CD14-positive monocyte (primary cell): ENCODE data around the gene LRRC8C. TPM values are rescaled to one million over a fixed set of nuclear protein-coding genes. Genes with fewer than 3 reads are reported as not detected.

Source experiments
- DNase-seq, 3 donors: peaks; one replicate each; pipeline ENCODE4 v3.0.0-alpha.2; 2011 to 2022
- H2AFZ ChIP-seq: 2 replicates; pipeline ENCODE4 v1.6.0; 2012; ENCODE audit warnings: mild to moderate bottlenecking, low read depth, low read length, inconsistent platforms; ENCODE audit not compliant: insufficient read depth, poor library complexity, severe bottlenecking
- H3K27ac ChIP-seq, 2 donors: 1 replicate in 1 of 2; 2 replicates in 1 of 2; pipeline ENCODE4 v1.5.1; 2012 to 2013; ENCODE audit warnings: low read length in 2 of 2, control low read depth in 1 of 2, inconsistent platforms in 1 of 2, low read depth in 1 of 2, mild to moderate bottlenecking in 1 of 2
- H3K27me3 ChIP-seq, 2 donors: one replicate each; pipeline versions ENCODE4 v1.6.0 to v1.6.1; 2011 to 2013; ENCODE audit warnings: low read length in 2 of 2; ENCODE audit not compliant: control insufficient read depth in 2 of 2, insufficient read depth in 2 of 2
- H3K36me3 ChIP-seq, 2 donors: replicated peaks in 1 of 2; 1 replicate in 1 of 2; 2 replicates in 1 of 2; pipeline versions ENCODE4 v1.5.1 to v1.6.1; 2012 to 2013; ENCODE audit warnings: low read length in 2 of 2, control low read depth in 1 of 2, inconsistent platforms in 1 of 2, mild to moderate bottlenecking in 1 of 2; ENCODE audit not compliant: insufficient read depth in 2 of 2, control insufficient read depth in 1 of 2
- H3K4me1 ChIP-seq, 2 donors: 1 replicate in 1 of 2; 2 replicates in 1 of 2; pipeline versions ENCODE4 v1.5.1 to v1.6.1; 2012 to 2013; ENCODE audit warnings: low read length in 2 of 2, control low read depth in 1 of 2, inconsistent platforms in 1 of 2, mild to moderate bottlenecking in 1 of 2, moderate library complexity in 1 of 2; ENCODE audit not compliant: insufficient read depth in 2 of 2, control insufficient read depth in 1 of 2
- H3K4me2 ChIP-seq: replicated peaks from 2 replicates; pipeline ENCODE3; 2012; ENCODE audit warnings: low read length, moderate library complexity, mild to moderate bottlenecking; ENCODE audit not compliant: poor library complexity, severe bottlenecking; ENCODE audit errors: extremely low read depth
- H3K4me3 ChIP-seq, 3 experiments: fragments of 200-600 bp in 1 of 3; sonication (generic) in 1 of 3; replicated peaks in 1 of 3; 1 replicate in 2 of 3; 2 replicates in 1 of 3; pipeline ENCODE4 v1.5.1; 2011 to 2013; ENCODE audit warnings: low read length in 3 of 3, mild to moderate bottlenecking in 3 of 3, control low read depth in 2 of 3, low read depth in 2 of 3, inconsistent platforms in 1 of 3, moderate library complexity in 1 of 3
- H3K79me2 ChIP-seq: 2 replicates; pipeline ENCODE4 v1.6.0; 2012; ENCODE audit warnings: mild to moderate bottlenecking, control low read depth, inconsistent platforms, low read length, moderate library complexity; ENCODE audit not compliant: insufficient read depth
- H3K9ac ChIP-seq: 2 replicates; pipeline ENCODE4 v1.6.0; 2017; ENCODE audit warnings: low read length, mild to moderate bottlenecking; ENCODE audit not compliant: insufficient read depth, poor library complexity, severe bottlenecking
- H3K9me3 ChIP-seq, 2 donors: replicated peaks in 1 of 2; 1 replicate in 1 of 2; 2 replicates in 1 of 2; pipeline versions ENCODE4 v1.5.1 to v1.6.1; 2012 to 2013; ENCODE audit warnings: low read length in 2 of 2, control low read depth in 1 of 2; ENCODE audit not compliant: control insufficient read depth in 1 of 2, insufficient read depth in 1 of 2
- H4K20me1 ChIP-seq: 2 replicates; pipeline ENCODE4 v1.6.0; 2012; ENCODE audit warnings: mild to moderate bottlenecking, low read length, control low read depth, moderate library complexity; ENCODE audit not compliant: insufficient read depth
- H3K27ac Mint-ChIP-seq, 7 donors: one replicate each; pipeline ENCODE4 v1.8.0; 2020; ENCODE audit warnings: mild to moderate bottlenecking in 7 of 7, mixed read lengths in 7 of 7, moderate library complexity in 6 of 7, inconsistent platforms in 2 of 7
- H3K27me3 Mint-ChIP-seq, 3 donors: one replicate each; pipeline ENCODE4 v1.8.0; 2021 to 2022; ENCODE audit warnings: low read depth in 3 of 3, mild to moderate bottlenecking in 3 of 3, mixed read lengths in 3 of 3, moderate library complexity in 3 of 3, inconsistent platforms in 1 of 3
- H3K36me3 Mint-ChIP-seq, 2 donors: one replicate each; pipeline ENCODE4 v1.8.0; 2020; ENCODE audit warnings: mixed read lengths in 2 of 2, inconsistent platforms in 1 of 2, mild to moderate bottlenecking in 1 of 2
- H3K4me1 Mint-ChIP-seq: one replicate; pipeline ENCODE4 v1.8.0; 2020; ENCODE audit warnings: mild to moderate bottlenecking, mixed read lengths
- H3K4me3 Mint-ChIP-seq, 2 donors: one replicate each; pipeline ENCODE4 v1.8.0; 2020; ENCODE audit warnings: mild to moderate bottlenecking in 2 of 2, mixed read lengths in 2 of 2, moderate library complexity in 1 of 2
- H3K9me3 Mint-ChIP-seq, 7 donors: one replicate each; pipeline ENCODE4 v1.8.0; 2020 to 2022; ENCODE audit warnings: mixed read lengths in 7 of 7, mild to moderate bottlenecking in 6 of 7, moderate library complexity in 6 of 7, inconsistent platforms in 2 of 7
- CTCF ChIP-seq: fragments of 200-600 bp; IDR thresholded peaks from one replicate; pipeline ENCODE4 v1.8.0; 2022; ENCODE audit warnings: antibody characterized with exemption, mild to moderate bottlenecking
- WGBS: methylation state at CpG from one replicate; pipeline ENCODE4 v1.1.5; 2013; ENCODE audit warnings: missing lambda C conversion rate; ENCODE audit not compliant: insufficient coverage; 5-methylcytosine and 5-hydroxymethylcytosine counted together
- intact Hi-C, 2 donors: fragments of 100-400 bp; cut with micrococcal nuclease; formaldehyde crosslinking; loops; one replicate each; pipeline versions ENCODE4 v1.15.0 to v1.15.1; 2023
- polyA plus RNA-seq, 3 donors: library from polyadenylated mRNA; depleted of rRNA in 1 of 3; unstranded in 2 of 3; stranded (reverse) in 1 of 3; fragments of 300-500 nt in 2 of 3; fragments of >200 nt in 1 of 3; fragmentation: Illumina TruSeq in 2 of 3; gene quantifications; 1 replicate in 2 of 3; 2 replicates in 1 of 3; pipeline ENCODE4 v1.2.3, GENCODE V29; 2012 to 2021

LRRC8C gene
- polyA plus RNA-seq, 3 donors, result 13.0 to 18.6 (median 16.3) TPM

GRCh38 chr1:89734442-89734841 is 101.5 kb downstream of the LRRC8C start:
- no peaks in the 10 kb centered on the region for H3K27me3 ChIP-seq
- no peaks in the 10 kb centered on the region for H4K20me1 ChIP-seq
- no peak overlapping the region for H3K9ac ChIP-seq
- no peak for DNase-seq
- Mint-ChIP-seq H3K27me3 (no peaks in the 10 kb centered on the region), H3K4me3 (no peak overlapping the region), H3K36me3 (peaks cover 4% of the 10 kb centered on the region in 2 donors), H3K27ac (peak overlapping the region in 1 of 7 donors; percentile 6), H3K9me3 (no peaks in the 10 kb centered on the region), H3K4me1 (peaks cover 32% of the 10 kb centered on the region)
- H3K9me3 ChIP-seq, result no peaks in the 10 kb centered on the region
- no peaks in the 10 kb centered on the region for H3K36me3 ChIP-seq
- H3K4me1 ChIP-seq, result peaks cover 9 to 19% of the 10 kb centered on the region in 2 donors
- no peak overlapping the region for H3K27ac ChIP-seq
- H2AFZ ChIP-seq, result no peak overlapping the region
- H3K4me2 ChIP-seq, result no peak overlapping the region
- H3K79me2 ChIP-seq, result no peaks in the 10 kb centered on the region
- no peak overlapping the region for H3K4me3 ChIP-seq
- intact Hi-C loops, result no loop called here
- WGBS, result 100% methylated on average over 1 of the region's 3 CpGs
- no peak for TF ChIP-seq CTCF

GRCh38 chr1:89735479-89735878 is 102.6 kb downstream of the LRRC8C start:
- peaks cover 0 to 2% (median 0%) of the 10 kb centered on the region in 7 donors for H3K9me3 Mint-ChIP-seq

More at GRCh38 chr1:89735479-89735878, 102.6 kb downstream of the LRRC8C start:
- Histone ChIP-seq H4K20me1 (no peaks in the 10 kb centered on the region), H3K9me3 (no peaks in the 10 kb centered on the region), H3K4me2 (no peak overlapping the region), H3K79me2 (no peaks in the 10 kb centered on the region), H3K9ac (no peak overlapping the region), H3K4me1 (peaks cover 9 to 19% of the 10 kb centered on the region in 2 donors), H3K27me3 (no peaks in the 10 kb centered on the region), H2AFZ (no peak overlapping the region), H3K27ac (no peak overlapping the region), H3K36me3 (no peaks in the 10 kb centered on the region), H3K4me3 (no peak overlapping the region)
- intact Hi-C loops, result no loop called here
- no peak for DNase-seq
- Mint-ChIP-seq H3K27ac (no peak overlapping the region), H3K27me3 (no peaks in the 10 kb centered on the region), H3K36me3 (peaks cover 4% of the 10 kb centered on the region in 2 donors), H3K4me1 (peaks cover 36% of the 10 kb centered on the region), H3K4me3 (no peak overlapping the region)
- WGBS, result no CpG with 5 or more reads among the region's 1 CpG
- no peak for TF ChIP-seq CTCF
